GM23338 (cell line): ENCODE results near the gene RPS15. TPM values are rescaled to one million over a fixed set of nuclear protein-coding genes. Genes with fewer than 3 reads are reported as not detected.

ENCODE experiments used
- ATAC-seq: fragments of 200-7000 bp; cut with Tn5 transposase; 3 replicates; pipeline ENCODE4 v1.9.1; 2020
- DNase-seq: peaks from one replicate; pipeline ENCODE4 v3.0.0-alpha.2; 2015; ENCODE audit warnings: low spot score
- H2AFZ ChIP-seq: fragments of 200-600 bp; sonication (generic); 2 replicates; pipeline ENCODE4 v1.8.0; 2016; ENCODE audit warnings: antibody characterized with exemption, mild to moderate bottlenecking, moderate library complexity
- H3F3A ChIP-seq: fragments of 200-600 bp; sonication (generic); replicated peaks from 2 replicates; pipeline ENCODE4 v1.8.0; 2017; ENCODE audit warnings: antibody characterized with exemption, mixed run types, low read depth
- H3K27ac ChIP-seq: fragments of 200-600 bp; sonication (generic); 2 replicates; pipeline ENCODE4 v1.6.1; 2016; ENCODE audit warnings: low read depth
- H3K27me3 ChIP-seq: fragments of 200-600 bp; sonication (generic); 2 replicates; pipeline ENCODE4 v1.8.0; 2016; ENCODE audit warnings: mild to moderate bottlenecking, mixed run types, moderate library complexity; ENCODE audit not compliant: insufficient read depth
- H3K36me3 ChIP-seq: fragments of 200-600 bp; sonication (generic); 2 replicates; pipeline ENCODE4 v1.8.0; 2016; ENCODE audit warnings: mild to moderate bottlenecking; ENCODE audit not compliant: insufficient read depth
- H3K4me1 ChIP-seq: fragments of 200-600 bp; sonication (generic); 2 replicates; pipeline ENCODE4 v1.8.0; 2016; ENCODE audit warnings: mild to moderate bottlenecking, moderate library complexity; ENCODE audit not compliant: insufficient read depth
- H3K4me2 ChIP-seq: fragments of 200-600 bp; sonication (generic); 2 replicates; pipeline ENCODE4 v1.7.1; 2017; ENCODE audit warnings: mixed run types
- H3K4me3 ChIP-seq: fragments of 200-600 bp; sonication (generic); 2 replicates; pipeline ENCODE4 v1.6.1; 2016; ENCODE audit warnings: mixed run types
- H3K79me2 ChIP-seq: fragments of 200-600 bp; sonication (generic); replicated peaks from 2 replicates; pipeline ENCODE4 v1.8.0; 2017; ENCODE audit warnings: mild to moderate bottlenecking; ENCODE audit not compliant: insufficient read depth
- H3K9me2 ChIP-seq: fragments of 200-600 bp; sonication (generic); 2 replicates; pipeline ENCODE4 v1.8.0; 2017; ENCODE audit not compliant: insufficient read depth
- H4K20me1 ChIP-seq: fragments of 200-600 bp; sonication (generic); replicated peaks from 2 replicates; pipeline ENCODE4 v1.8.0; 2017; ENCODE audit warnings: mild to moderate bottlenecking; ENCODE audit not compliant: insufficient read depth
- H3K27ac Mint-ChIP-seq: 2 replicates; pipeline ENCODE4 v1.8.0; 2020; ENCODE audit warnings: inconsistent platforms, mild to moderate bottlenecking, moderate library complexity, mixed read lengths
- H3K27me3 Mint-ChIP-seq: 3 replicates; pipeline ENCODE4 v1.8.0; 2022; ENCODE audit warnings: low read depth, mild to moderate bottlenecking, moderate library complexity, mixed read lengths, inconsistent platforms; ENCODE audit not compliant: insufficient read depth, poor library complexity
- H3K36me3 Mint-ChIP-seq: 3 replicates; pipeline ENCODE4 v1.8.0; 2021; ENCODE audit warnings: low read depth, mild to moderate bottlenecking, inconsistent platforms, moderate library complexity, mixed read lengths
- H3K4me1 Mint-ChIP-seq: 3 replicates; pipeline ENCODE4 v1.8.0; 2020; ENCODE audit warnings: mild to moderate bottlenecking, inconsistent platforms, mixed read lengths
- H3K4me3 Mint-ChIP-seq: 3 replicates; pipeline ENCODE4 v1.8.0; 2021; ENCODE audit warnings: moderate library complexity, mild to moderate bottlenecking, inconsistent platforms, mixed read lengths
- H3K9me3 Mint-ChIP-seq: 3 replicates; pipeline ENCODE4 v1.8.0; 2020; ENCODE audit warnings: moderate library complexity, mild to moderate bottlenecking, inconsistent platforms, mixed read lengths
- CREB1 ChIP-seq: fragments of 250-450 bp; sonication (Bioruptor Pico); IDR thresholded peaks from 2 replicates; pipeline ENCODE4 v1.5.0; 2020; ENCODE audit warnings: low read depth, mild to moderate bottlenecking, moderate library complexity
- EZH2 ChIP-seq: fragments of 200-600 bp; sonication (generic); IDR thresholded peaks from one replicate; pipeline ENCODE4 v1.8.0; 2017; ENCODE audit warnings: antibody characterized with exemption, mild to moderate bottlenecking, low read depth; ENCODE audit not compliant: unreplicated experiment
- EZH2phosphoT487 ChIP-seq: fragments of 200-600 bp; sonication (generic); IDR thresholded peaks from one replicate; pipeline ENCODE4 v1.8.1; 2018; ENCODE audit warnings: antibody characterized with exemption; ENCODE audit not compliant: unreplicated experiment
- JUNB ChIP-seq: IDR thresholded peaks from one replicate; pipeline ENCODE4 v1.6.1; 2016; ENCODE audit warnings: antibody characterized with exemption; ENCODE audit not compliant: unreplicated experiment
- NANOG ChIP-seq: IDR thresholded peaks from 2 replicates; pipeline ENCODE4 v1.6.1; 2016; ENCODE audit warnings: antibody characterized with exemption, borderline replicate concordance
- POLR2AphosphoS5 ChIP-seq: IDR thresholded peaks from 2 replicates; pipeline ENCODE4 v1.6.1; 2016; ENCODE audit warnings: antibody characterized with exemption, low read depth
- ZNF114 ChIP-seq: fragments of 250-450 bp; sonication (Bioruptor Pico); IDR thresholded peaks from 2 replicates; pipeline ENCODE4 v1.5.0; 2020; ENCODE audit warnings: mild to moderate bottlenecking, moderate library complexity
- ZNF331 ChIP-seq: fragments of 250-450 bp; sonication (Bioruptor Pico); IDR thresholded peaks from 2 replicates; pipeline ENCODE4 v1.5.0; 2020; ENCODE audit warnings: low read depth, mild to moderate bottlenecking, moderate library complexity
- polyA plus RNA-seq: library from polyadenylated mRNA; unstranded; fragments of >200 nt; fragmentation: Nextera tagmentation; extraction: Ambion mirVana; gene quantifications from 2 replicates; pipeline ENCODE4 v1.2.1, GENCODE V29; 2016
- total RNA-seq: library from RNA; depleted of rRNA; stranded (reverse); fragments of >200 nt; shearing (Covaris generic); gene quantifications from 2 replicates; pipeline ENCODE4 v1.2.3, GENCODE V29; 2014
- TF ChIP-seq, protein P1 (sequence below): fragments of 250-450 bp; sonication (Bioruptor Pico); IDR thresholded peaks from 2 replicates; pipeline ENCODE4 v1.5.0; 2020; ENCODE audit warnings: mild to moderate bottlenecking, moderate library complexity
- TF ChIP-seq, protein P2 (sequence below), 2 experiments: fragments of 200-600 bp in 1 of 2; sonication (generic) in 1 of 2; conservative IDR thresholded peaks; 2 replicates each; pipeline versions ENCODE4 v1.5.1 to v1.6.1; 2016 to 2017; ENCODE audit warnings: antibody characterized with exemption in 2 of 2, low read depth in 2 of 2, mild to moderate bottlenecking in 2 of 2, moderate library complexity in 1 of 2

Gene RPS15
- total and polyA plus RNA-seq, 2 experiments from 2014 or later: 2,953 to 3,861 TPM

DNA sequence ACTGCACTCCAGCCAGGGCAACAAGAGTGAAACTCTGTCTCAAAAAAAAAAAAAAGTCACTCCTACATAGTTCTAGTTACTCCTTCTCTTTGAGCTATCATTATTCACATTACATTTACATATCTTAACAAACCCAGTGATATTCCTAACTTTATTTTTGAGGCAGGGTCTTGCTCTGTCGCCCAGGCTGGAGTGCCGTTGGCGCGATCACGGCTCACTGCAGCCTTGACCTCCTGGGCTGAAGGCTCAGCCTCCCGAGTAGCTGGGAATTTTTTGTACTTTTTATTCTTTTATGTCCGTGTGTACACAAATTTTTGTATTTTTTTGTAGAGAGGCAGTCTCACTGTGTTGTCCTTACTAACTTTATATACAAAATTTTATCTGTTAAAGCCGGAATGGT, 587 bp upstream of the RPS15 start (continued):
- TF ChIP-seq ZNF114 (CRISPR knock-in tag): no peak
- TF ChIP-seq EZH2phosphoT487: no peak
- TF ChIP-seq POLR2AphosphoS5: no peak
- TF ChIP-seq, protein P1, sequence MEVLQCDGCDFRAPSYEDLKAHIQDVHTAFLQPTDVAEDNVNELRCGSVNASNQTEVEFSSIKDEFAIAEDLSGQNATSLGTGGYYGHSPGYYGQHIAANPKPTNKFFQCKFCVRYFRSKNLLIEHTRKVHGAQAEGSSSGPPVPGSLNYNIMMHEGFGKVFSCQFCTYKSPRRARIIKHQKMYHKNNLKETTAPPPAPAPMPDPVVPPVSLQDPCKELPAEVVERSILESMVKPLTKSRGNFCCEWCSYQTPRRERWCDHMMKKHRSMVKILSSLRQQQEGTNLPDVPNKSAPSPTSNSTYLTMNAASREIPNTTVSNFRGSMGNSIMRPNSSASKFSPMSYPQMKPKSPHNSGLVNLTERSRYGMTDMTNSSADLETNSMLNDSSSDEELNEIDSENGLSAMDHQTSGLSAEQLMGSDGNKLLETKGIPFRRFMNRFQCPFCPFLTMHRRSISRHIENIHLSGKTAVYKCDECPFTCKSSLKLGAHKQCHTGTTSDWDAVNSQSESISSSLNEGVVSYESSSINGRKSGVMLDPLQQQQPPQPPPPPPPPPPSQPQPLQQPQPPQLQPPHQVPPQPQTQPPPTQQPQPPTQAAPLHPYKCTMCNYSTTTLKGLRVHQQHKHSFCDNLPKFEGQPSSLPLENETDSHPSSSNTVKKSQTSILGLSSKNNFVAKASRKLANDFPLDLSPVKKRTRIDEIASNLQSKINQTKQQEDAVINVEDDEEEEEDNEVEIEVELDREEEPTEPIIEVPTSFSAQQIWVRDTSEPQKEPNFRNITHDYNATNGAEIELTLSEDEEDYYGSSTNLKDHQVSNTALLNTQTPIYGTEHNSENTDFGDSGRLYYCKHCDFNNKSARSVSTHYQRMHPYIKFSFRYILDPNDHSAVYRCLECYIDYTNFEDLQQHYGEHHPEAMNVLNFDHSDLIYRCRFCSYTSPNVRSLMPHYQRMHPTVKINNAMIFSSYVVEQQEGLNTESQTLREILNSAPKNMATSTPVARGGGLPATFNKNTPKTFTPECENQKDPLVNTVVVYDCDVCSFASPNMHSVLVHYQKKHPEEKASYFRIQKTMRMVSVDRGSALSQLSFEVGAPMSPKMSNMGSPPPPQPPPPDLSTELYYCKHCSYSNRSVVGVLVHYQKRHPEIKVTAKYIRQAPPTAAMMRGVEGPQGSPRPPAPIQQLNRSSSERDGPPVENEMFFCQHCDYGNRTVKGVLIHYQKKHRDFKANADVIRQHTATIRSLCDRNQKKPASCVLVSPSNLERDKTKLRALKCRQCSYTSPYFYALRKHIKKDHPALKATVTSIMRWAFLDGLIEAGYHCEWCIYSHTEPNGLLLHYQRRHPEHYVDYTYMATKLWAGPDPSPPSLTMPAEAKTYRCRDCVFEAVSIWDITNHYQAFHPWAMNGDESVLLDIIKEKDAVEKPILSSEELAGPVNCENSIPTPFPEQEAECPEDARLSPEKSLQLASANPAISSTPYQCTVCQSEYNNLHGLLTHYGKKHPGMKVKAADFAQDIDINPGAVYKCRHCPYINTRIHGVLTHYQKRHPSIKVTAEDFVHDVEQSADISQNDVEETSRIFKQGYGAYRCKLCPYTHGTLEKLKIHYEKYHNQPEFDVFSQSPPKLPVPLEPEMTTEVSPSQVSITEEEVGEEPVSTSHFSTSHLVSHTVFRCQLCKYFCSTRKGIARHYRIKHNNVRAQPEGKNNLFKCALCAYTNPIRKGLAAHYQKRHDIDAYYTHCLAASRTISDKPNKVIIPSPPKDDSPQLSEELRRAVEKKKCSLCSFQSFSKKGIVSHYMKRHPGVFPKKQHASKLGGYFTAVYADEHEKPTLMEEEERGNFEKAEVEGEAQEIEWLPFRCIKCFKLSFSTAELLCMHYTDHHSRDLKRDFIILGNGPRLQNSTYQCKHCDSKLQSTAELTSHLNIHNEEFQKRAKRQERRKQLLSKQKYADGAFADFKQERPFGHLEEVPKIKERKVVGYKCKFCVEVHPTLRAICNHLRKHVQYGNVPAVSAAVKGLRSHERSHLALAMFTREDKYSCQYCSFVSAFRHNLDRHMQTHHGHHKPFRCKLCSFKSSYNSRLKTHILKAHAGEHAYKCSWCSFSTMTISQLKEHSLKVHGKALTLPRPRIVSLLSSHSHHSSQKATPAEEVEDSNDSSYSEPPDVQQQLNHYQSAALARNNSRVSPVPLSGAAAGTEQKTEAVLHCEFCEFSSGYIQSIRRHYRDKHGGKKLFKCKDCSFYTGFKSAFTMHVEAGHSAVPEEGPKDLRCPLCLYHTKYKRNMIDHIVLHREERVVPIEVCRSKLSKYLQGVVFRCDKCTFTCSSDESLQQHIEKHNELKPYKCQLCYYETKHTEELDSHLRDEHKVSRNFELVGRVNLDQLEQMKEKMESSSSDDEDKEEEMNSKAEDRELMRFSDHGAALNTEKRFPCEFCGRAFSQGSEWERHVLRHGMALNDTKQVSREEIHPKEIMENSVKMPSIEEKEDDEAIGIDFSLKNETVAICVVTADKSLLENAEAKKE: no peak
- TF ChIP-seq NANOG: no peak
- no peak for TF ChIP-seq ZNF331 (CRISPR knock-in tag)

DNA sequence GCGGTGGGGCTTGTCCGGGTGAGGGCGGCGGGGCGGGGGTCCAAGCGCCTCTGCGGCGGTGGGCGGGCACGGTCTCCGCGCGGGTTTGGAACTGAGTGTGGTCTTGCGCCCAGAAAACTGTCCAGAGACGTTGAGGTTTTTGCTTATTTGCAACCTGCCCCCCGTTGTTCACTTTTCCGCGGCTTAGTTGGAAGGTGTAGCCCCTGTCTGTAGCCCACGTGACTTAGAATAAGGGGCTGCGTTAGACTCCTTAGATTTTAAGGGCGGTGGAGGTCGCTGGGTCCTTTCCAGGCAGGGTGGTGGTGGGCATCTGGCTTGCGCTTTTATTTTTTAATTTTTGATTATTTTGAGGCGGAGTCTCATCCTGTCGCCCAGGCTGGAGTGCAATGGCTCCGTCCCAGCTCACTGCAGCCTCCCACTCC, 748 bp downstream of the RPS15 start:
- Mint-ChIP-seq H3K9me3 (no peaks in the 10 kb centered on the region; the same call in 2 of the 3 replicates), H3K36me3 (peaks cover 55% of the 10 kb centered on the region), H3K4me3 (peak overlapping the region; percentile 97), H3K4me1 (peaks cover 20% of the 10 kb centered on the region), H3K27me3 (peaks cover 36% of the 10 kb centered on the region), H3K27ac (peak overlapping the region; percentile 95)
- Histone ChIP-seq H4K20me1 (peaks cover 38% of the 10 kb centered on the region), H3F3A (peaks cover 78% of the 10 kb centered on the region), H2AFZ (no peak overlapping the region), H3K79me2 (peaks cover 24% of the 10 kb centered on the region), H3K4me3 (peak overlapping the region; percentile 97), H3K27ac (peak overlapping the region; percentile 80; the same call in 1 of the 2 replicates), H3K36me3 (peaks cover 24% of the 10 kb centered on the region), H3K4me1 (peaks cover 10% of the 10 kb centered on the region; the same call in 1 of the 2 replicates), H3K4me2 (peak overlapping the region; percentile 98), H3K9me2 (no peaks in the 10 kb centered on the region), H3K27me3 (no peaks in the 10 kb centered on the region)
- TF ChIP-seq JUNB (no peak), CREB1 (no peak), EZH2 (no peak), ZNF331 (CRISPR knock-in tag) (no peak), ZNF114 (CRISPR knock-in tag) (no peak), EZH2phosphoT487 (no peak)
- TF ChIP-seq, protein P2, sequence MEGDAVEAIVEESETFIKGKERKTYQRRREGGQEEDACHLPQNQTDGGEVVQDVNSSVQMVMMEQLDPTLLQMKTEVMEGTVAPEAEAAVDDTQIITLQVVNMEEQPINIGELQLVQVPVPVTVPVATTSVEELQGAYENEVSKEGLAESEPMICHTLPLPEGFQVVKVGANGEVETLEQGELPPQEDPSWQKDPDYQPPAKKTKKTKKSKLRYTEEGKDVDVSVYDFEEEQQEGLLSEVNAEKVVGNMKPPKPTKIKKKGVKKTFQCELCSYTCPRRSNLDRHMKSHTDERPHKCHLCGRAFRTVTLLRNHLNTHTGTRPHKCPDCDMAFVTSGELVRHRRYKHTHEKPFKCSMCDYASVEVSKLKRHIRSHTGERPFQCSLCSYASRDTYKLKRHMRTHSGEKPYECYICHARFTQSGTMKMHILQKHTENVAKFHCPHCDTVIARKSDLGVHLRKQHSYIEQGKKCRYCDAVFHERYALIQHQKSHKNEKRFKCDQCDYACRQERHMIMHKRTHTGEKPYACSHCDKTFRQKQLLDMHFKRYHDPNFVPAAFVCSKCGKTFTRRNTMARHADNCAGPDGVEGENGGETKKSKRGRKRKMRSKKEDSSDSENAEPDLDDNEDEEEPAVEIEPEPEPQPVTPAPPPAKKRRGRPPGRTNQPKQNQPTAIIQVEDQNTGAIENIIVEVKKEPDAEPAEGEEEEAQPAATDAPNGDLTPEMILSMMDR (conservative IDR thresholded peaks at IDR 0.05; ENCODE audit: low read depth in 2 of 2): no peak
- no peak for DNase-seq
- ATAC-seq: peak; percentile 11
